NCI-H187 (cell line): ENCODE measurements around the gene CIAO3.
A peak's percentile ranks its signal among the peaks of the same experiment; 100 is the strongest.
"Not testable (repeated sequence)": the region's sequence is repeated elsewhere in the genome, so short reads cannot be mapped to it uniquely, and the experiment has no call there.

Experiments used
- DNase-seq, 2 experiments: peaks; one replicate each; lab custom pipeline; 2025; lab: John Stamatoyannopoulos, UW

CIAO3 gene

DNA sequence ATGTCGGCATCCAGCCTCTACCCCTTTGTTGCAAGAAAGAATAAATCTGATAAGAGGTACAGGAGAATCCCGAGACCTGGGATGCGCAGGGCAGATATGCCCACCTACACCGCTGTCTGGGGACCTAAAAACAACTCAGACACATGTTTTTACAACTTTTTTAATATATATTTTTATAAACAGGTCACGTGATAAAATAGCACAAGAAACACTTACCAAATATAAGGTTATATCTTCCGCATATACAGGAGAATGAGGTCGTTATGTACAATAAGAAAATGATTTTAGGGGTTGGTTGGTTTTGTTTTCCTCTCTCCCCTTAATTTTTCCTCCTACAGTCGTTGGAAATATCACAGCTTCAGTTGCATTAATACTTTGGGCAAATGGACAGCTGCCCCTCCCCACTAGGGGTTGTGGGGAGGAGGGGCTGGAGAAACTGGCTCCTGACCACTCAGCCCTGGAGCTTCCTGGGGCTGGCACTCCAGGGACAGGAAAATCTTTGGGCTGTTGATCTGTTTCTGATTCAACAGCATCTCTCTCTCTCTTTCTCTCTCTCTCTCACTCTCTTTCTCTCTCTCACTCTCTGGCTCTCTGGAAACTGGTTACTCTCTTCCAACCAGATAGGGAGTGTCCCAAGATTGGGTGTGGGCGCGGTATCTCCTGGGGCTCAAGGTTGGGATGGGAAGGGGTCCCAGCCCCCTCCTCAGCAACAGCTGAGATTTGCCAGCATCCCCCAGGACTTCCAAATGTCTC lies 48.3 kb downstream of the CIAO3 start:
- no peak for DNase-seq

DNA sequence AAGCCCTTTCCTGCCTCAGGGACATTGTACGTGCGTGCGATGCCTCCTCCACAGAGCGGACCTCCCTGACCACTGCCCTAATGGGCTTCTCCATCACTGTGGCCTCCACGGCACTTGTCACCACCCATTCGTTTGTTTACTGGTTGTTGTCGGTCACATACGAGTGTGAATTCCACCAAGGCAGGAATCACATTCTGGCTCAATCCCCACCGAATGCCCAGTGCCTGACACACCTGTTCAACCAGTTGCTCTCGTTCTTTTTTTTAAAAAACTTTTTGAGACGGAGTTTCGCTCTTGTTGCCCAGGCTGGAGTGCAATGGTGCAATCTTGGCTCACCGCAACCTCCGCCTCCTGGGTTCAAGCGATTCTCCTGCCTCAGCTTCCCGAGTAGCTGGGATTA lies 49.6 kb downstream of the CIAO3 start:
- not testable (repeated sequence) for DNase-seq

DNA sequence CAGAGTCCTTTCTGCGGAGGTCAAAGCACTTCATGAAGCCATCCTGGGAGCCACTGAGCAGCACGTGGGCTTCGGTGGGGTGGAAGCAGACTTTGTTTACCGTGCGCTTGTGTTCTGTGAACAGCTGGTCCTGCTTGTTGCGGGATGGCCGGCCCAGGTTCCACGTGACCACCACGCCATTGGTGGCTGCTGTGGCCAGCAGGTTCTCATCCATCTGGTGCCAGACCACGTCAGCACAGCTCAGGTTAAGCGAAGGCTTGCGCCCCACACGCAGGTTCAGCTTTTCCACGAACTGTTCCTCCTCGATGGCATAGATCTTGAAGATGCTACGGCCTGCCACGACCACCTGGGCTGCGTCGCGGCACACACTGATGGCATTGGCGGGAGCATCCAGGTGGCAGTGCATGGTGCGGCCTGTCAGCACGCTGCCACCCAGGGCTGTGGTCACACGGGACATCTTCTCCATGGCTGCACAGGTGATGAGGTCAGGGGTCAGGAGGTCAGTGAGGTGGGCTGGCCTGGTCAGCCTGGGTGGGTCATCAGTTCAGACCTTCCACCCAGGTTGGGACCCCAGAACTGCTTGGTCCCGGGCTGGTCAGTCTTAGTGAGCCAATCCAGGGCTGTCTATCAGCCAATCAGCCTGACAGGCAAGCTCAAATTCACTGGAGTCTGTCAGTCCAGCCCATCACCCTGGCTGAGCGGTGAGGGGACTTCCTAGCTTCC lies 51.5 kb downstream of the CIAO3 start:
- no peak for DNase-seq

DNA sequence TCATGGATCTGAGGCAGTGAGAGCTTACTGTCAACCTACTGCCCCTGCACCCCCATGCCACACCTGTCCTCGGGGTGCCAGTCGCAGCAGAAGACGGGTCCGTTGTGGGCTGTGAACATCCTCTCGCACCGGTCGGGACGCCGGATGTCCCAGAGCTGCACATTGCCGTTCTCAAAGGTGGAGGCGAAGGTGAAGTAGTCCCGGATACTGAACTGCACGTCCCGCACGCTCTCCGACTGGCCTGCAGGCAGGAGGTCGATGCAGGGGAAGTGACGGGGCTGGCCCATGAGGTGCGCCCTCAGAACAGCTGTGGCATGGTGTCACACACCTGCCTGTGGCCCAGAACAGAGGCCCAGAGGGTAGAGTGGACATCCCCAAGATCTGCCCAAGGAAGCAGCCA lies 53.3 kb downstream of the CIAO3 start:
- DNase-seq = no peak

DNA sequence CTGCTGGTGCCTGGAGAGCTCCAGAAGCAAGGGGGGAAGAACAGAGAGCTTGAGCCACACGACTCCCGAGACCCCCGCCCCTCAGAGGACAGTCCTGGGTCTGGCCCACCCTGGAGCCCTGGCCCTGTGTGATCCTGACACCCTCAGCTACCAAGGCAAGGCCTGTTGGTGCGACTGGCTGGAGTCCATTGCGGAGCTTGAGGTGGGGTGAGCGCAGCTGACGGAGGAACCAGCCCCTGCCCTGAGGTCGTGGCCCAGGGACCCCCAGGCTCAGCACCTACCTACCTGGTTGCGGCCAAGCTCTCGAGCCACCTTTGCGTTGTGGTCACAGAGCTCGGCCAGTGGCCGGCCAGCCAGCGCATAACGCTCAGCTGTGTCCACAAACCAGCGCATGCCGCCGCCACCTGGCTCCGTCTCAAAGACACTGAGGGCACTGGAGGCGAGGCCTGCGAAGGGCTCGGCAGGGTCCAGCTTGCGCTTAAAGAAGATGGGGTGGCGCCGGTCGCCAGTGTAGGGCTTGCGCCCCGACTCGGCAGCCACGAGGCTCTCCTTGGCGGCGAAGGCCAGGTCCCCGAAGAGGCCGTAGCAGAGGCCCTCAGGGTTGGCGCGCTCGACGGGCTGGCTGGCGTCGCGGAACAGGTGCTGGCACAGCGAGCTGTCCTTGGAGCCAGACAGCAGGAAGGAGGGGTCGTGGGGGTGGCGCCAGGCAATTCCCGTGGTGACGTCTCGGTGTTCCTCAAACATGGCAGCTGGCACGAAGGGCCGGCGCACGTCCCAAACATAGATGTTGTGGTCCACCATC lies 54.1 kb downstream of the CIAO3 start:
- DNase-seq = no peak

DNA sequence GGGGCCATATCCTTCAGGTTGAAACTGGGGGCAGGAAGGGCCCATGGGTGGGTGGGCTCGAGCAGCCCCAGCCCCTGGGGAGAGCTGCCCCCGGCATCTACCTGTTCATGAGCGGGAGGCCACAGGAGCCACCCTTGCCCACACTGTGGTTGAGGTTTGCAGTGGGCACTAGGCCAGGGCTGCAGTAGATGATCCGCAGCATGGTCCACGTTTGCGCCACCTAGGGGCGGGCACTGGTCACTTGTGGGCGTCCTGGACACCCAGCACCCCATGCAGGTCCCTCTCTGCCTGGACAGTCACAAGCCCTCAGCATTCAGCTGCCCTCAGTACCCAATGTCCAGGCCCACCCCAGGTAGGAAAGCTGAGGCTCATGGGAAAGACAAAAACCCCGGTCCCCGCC lies 54.8 kb downstream of the CIAO3 start:
- DNase-seq = peak in 1 of 2 experiments; percentile 35

DNA sequence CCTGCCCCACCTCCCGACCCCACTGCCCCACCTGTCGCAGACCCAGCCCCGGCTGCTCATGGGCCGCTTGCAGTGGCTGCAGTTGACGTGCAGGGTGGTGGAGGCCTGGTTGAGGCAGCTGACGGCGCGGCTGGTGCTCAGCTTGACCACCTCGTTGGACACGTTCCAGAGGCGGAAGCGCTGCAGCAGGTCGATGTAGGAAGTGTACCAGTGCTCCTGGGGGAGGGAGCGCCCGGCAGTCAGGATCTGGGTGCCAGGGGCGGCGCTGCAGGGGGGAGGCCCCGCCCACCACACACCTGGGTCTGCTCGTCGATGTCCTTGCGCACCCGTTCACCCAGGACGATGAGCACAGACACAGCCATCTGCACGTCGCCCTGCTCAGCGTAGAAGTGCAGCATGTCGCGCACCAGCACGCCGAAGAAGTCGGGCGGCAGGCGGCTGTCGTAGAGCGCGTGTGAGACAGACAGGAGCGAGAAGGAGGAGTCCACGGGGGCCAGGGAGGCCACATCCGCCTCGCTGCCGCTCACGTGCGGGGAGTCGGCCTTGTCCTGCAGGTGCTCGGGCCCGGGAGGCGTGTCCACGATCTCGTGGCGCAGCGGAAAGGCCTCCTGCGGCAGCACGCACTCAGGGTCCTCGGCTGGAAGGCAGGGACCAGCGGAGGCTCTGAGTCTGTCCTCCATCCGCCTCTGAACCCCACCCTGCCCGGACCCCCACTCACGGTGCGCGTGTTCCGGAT lies 55.7 kb downstream of the CIAO3 start:
- DNase-seq = peak; percentile 76 to 89

DNA sequence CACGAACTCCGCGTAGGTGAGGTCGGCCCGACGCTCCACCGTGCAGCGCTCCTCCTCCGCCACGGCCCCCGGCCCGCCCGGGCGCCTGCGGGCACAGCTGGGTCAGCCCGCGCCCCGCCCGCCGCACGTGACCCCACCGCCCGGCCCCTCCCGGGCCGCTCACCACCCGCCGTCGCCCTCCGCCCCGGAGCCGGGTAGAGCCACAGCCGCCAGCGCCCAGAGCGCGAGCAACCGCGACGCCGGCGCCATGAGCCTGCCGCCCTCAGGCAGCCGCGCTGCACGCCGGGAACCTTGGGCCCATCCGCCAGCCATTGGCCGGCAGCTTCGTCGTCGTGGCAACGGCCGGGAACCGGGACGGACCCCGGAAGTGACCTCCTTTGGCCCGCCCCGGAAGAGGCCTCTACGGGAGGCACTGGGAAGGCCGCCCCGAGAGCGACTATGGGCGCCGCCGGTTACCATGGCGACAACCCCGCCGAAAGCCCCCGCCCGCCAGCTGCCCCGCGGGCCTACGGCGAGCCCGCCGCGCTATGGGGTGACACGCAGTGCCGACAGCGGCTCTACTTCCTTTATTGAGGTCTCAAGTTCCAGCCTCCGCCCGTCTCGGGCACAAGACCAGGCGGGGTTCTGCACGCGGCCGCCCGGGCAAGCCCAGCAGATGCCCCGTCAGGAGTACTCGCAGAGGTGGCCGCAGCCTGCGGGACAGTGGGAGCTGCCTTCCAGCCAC lies 56.6 kb downstream of the CIAO3 start, which contains the start of gene JMJD8:
TSS of gene JMJD8 (minus strand) at position 264 of the 724 bp plus-strand sequence. CDS start at position 249, 15 bp downstream.
- peak; percentile 97 to 99 for DNase-seq

DNA sequence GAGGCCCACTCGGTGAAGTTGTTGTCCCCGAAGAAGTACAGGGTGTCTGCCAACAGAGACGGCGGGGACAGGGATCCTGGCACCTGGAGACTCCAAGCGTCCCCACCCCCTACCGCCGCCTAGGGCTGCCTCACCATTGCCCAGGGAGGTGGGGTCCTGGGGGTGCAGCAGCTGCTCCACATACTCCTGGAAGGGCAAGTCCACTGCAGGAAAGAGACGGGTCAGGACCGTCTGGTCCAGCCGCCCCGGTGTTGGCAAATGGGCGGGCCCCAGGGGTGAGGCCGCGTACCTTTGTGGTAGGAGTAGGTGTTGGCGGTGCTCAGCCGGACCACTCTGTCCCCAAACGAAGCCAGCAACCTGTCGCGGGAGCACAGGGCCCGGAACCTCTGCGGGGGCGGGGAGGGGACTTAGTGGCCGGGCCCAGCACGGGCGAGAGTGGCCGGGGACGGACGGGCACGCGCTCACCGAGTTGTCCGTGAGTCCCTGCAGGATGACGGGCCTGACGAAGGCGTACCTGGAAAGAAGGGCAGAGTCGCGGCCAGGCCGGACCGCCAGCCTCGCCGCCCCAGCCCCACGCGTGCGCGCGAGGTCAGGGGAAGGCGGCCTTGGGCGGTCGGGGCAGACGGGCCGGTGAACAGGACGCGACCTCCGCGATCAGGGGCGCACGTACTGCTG lies 57.3 kb downstream of the CIAO3 start:
- no peak for DNase-seq

DNA sequence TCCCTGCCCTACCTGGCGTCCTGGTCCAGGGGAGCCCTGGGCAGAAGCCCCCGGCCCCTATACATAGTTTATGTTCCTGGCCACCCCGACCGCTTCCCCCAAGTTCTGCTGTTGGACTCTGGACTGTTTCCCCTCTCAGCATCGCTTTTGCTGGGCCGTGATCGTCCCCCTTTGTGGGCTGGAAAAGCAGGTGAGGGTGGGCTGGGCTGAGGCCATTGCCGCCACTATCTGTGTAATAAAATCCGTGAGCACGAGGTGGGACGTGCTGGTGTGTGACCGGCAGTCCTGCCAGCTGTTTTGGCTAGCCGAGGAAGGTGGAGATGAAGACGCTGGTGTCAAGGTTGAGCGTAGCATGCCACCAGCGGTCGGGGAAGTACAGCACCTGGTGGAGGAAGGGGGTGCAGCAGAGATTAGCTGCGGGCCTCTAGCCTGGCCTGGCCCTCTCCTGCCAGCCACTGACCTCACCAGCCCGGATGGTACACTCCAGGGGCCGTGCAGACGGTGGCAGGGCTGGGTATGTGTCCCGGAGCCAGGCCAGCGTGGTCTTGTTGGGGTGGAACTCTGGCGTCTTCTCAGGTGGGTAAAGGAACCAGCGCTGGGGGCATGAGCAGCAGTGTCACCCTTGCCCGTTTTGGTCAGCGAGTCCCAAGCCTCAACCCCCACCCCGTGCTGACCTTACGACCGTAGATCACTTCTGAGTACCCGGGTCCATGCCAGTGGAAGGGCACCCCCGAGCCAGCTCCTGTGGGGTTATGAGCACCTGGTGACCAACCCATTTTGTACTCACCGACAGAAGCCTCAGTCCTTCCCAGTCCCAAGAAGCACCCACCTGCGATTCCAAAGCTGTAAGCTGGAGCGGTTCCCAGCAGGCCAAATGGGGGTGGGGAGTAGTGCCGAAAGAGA lies 58.1 kb downstream of the CIAO3 start:
- DNase-seq = no peak

DNA sequence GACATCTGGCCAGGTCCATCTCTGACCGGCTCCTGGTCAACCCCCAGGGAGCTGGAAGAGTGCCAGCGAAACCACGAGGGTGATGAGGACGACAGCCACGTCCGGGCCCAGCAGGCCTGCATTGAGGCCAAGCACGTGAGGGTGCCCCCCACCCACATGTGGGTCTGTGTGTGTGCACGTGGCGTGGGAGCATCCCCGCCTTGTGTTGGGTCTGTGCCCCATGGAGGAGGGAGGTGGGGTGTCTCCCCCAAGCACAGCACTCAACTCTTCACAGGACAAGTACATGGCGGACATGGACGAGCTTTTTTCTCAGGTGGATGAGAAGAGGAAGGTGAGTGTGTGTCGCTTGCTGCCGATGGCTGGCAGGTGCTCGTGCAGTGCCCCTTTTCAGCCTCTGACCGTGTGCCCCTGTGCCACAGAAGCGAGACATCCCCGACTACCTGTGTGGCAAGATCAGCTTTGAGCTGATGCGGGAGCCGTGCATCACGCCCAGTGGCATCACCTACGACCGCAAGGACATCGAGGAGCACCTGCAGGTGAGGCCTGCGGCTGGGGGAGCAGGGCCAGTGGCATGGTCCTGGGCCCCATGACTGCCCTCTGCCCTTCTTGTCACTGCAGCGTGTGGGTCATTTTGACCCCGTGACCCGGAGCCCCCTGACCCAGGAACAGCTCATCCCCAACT lies 58.9 kb downstream of the CIAO3 start:
- DNase-seq = no peak

DNA sequence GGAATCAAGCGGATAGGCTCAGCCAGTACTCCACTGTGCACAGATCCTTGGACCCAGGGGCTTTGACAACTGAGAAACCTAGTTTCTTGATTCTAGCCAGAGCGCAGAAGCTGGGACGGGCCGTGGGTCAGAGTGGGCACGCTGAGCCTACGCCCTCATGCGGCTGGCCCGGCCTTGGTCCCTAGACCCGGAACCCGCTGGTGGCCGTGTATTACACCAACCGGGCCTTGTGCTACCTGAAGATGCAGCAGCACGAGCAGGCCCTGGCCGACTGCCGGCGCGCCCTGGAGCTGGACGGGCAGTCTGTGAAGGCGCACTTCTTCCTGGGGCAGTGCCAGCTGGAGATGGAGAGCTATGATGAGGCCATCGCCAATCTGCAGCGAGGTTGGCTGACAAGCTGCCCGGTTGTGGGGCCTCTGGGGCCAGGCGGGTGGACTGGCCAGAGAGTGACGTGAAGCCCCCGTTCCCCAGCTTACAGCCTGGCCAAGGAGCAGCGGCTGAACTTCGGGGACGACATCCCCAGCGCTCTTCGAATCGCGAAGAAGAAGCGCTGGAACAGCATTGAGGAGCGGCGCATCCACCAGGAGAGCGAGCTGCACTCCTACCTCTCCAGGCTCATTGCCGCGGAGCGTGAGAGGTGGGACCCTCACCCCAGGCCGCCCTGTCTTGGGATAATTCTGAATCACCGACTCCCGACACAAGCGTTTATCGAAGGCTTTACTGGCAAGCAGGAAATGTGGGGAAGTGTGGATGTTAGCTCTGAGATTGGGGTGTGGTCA lies 59.6 kb downstream of the CIAO3 start:
- no peak for DNase-seq

DNA sequence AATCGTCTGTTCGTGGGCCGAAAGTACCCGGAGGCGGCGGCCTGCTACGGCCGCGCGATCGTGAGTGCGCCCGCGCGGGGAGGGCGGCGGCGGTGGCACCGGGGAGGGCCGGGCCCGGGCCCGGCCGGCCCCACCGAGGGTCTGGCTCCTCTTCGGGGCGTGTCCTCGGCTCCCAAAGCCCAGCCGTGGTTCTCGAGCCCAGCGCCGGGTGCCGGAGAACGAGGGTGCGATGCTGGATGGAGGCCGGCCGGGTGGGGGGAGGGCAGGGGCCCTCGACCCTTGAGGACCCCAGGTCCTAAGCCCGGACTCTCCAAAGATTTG lies 60.2 kb downstream of the CIAO3 start:
- no peak for DNase-seq

DNA sequence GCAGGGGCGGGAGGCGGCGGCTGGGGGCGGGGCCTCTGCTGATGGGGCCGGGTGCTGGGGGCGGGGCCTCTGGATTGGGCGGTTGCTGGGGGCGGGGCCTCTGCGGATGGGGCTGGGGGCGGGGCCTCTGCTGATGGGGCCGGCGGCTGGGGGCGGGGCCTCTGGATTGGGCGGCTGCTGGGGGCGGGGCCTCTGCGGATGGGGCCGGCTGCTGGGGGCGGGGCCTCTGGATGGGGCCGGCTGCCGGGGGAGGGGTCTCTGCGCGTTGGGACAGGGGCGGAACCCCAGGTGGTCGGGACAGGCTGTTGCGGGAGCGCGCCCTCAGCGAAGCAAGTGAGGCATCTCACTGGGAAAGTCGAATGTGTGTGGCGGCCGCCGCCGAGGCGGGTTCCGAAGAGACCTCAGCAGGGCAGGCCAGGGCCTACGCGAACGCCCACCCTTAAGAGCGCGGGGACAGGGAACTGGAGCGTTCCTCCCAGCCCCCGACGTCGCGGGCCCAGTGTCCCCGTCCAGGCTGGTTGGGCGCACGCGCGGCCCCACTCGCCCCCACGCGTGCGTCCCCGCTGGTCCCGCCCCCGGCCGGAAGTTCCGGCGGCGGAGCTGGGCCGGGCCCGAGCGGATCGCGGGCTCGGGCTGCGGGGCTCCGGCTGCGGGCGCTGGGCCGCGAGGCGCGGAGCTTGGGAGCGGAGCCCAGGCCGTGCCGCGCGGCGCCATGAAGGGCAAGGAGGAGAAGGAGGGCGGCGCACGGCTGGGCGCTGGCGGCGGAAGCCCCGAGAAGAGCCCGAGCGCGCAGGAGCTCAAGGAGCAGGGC lies 60.8 kb downstream of the CIAO3 start, which contains the start of gene STUB1:
TSS of gene STUB1 (plus strand) at position 597 of the 811 bp plus-strand sequence. CDS start at position 713, 116 bp downstream.
- DNase-seq = peak; percentile 92 to 93
